Measurements from ENCODE around the gene PDGFD.

- TF ChIP-seq TAF1 (IDR thresholded peaks at IDR 0.05; ENCODE audit: low read depth) (no peak), YY1 (IDR thresholded peaks at IDR 0.05; ENCODE audit: low read depth) (no peak), NFIC (IDR thresholded peaks at IDR 0.05) (no peak), ZBTB7A (IDR thresholded peaks at IDR 0.05; ENCODE audit: low read depth) (no peak), CREB1 (IDR thresholded peaks at IDR 0.05; ENCODE audit: low read depth) (no peak), EP300 (IDR thresholded peaks at IDR 0.05; ENCODE audit: borderline replicate concordance) (no peak), TEAD4 (IDR thresholded peaks at IDR 0.05) (no peak), USF1 (IDR thresholded peaks at IDR 0.05) (no peak), CEBPB (IDR thresholded peaks at IDR 0.05) (no peak), RAD21 (IDR thresholded peaks at IDR 0.05; ENCODE audit: low read depth) (no peak), TCF12 (IDR thresholded peaks at IDR 0.05; ENCODE audit: low read depth) (no peak), REST (IDR thresholded peaks at IDR 0.05; ENCODE audit: low read depth) (no peak), EGR1 (IDR thresholded peaks at IDR 0.05) (no peak)
Measured at GRCh38 chr11:104075091-104075490, 88.9 kb downstream of the PDGFD start.

Data from Ishikawa (cell line).